Stimulated activated CD8-positive, alpha-beta memory T cell treated with anti-CD3 and anti-CD28 coated beads, Interleukin-15, amount 100 ng/mL, for 1 hour (primary cell): Measurements from ENCODE around the gene DNAJC27.
A peak's percentile ranks its signal among the peaks of the same experiment; 100 is the strongest.

Experiments used
- DNase-seq: peaks from one replicate; pipeline ENCODE4 v3.0.0-alpha.2; 2020; ENCODE audit warnings: low read depth

DNAJC27 gene

GRCh38 chr2:24925815-24926214, 45.9 kb downstream of the DNAJC27 start:
- DNase-seq: no peak

- no peak for DNase-seq
These were observed 47.0 kb downstream of the DNAJC27 start for GRCh38 chr2:24924732-24925131.

- no peak for DNase-seq
These were observed 47.5 kb downstream of the DNAJC27 start for GRCh38 chr2:24924266-24924665.

- no peak for DNase-seq
These were observed 48.6 kb downstream of the DNAJC27 start for GRCh38 chr2:24923106-24923505.

GRCh38 chr2:24922556-24922955, 49.2 kb downstream of the DNAJC27 start:
- DNase-seq: no peak

GRCh38 chr2:24920809-24921441, 50.8 kb downstream of the DNAJC27 start:
- DNase-seq: no peak

GRCh38 chr2:24920098-24920808, 51.5 kb downstream of the DNAJC27 start, which contains the start of gene ADCY3:
ADCY3 (minus strand) TSS chr2:24920237; CDS start chr2:24918987, 1,250 bp downstream.
- peak; percentile 13 for DNase-seq

GRCh38 chr2:24919506-24920097, 52.2 kb downstream of the DNAJC27 start:
- DNase-seq: no peak

- DNase-seq: peak; percentile 20
These were observed 52.7 kb downstream of the DNAJC27 start for GRCh38 chr2:24919037-24919505.

- no peak for DNase-seq
These were observed 53.3 kb downstream of the DNAJC27 start for GRCh38 chr2:24918326-24919036.

- no peak for DNase-seq
These were observed 53.9 kb downstream of the DNAJC27 start for GRCh38 chr2:24917731-24918325.

GRCh38 chr2:24917086-24917485, 54.7 kb downstream of the DNAJC27 start:
- DNase-seq: no peak

- no peak for DNase-seq
These were observed 56.0 kb downstream of the DNAJC27 start for GRCh38 chr2:24915796-24916195.

- no peak for DNase-seq
These were observed 56.6 kb downstream of the DNAJC27 start for GRCh38 chr2:24915175-24915574.

GRCh38 chr2:24914713-24915112, 57.0 kb downstream of the DNAJC27 start:
- no peak for DNase-seq

- no peak for DNase-seq
These were observed 57.8 kb downstream of the DNAJC27 start for GRCh38 chr2:24913911-24914310.

GRCh38 chr2:24912986-24913385, 58.8 kb downstream of the DNAJC27 start:
- no peak for DNase-seq

GRCh38 chr2:24912523-24912922, 59.2 kb downstream of the DNAJC27 start:
- no peak for DNase-seq

- no peak for DNase-seq
These were observed 61.5 kb downstream of the DNAJC27 start for GRCh38 chr2:24910245-24910644.

GRCh38 chr2:24909555-24910177, 62.1 kb downstream of the DNAJC27 start:
- DNase-seq: no peak

- no peak for DNase-seq
These were observed 63.3 kb downstream of the DNAJC27 start for GRCh38 chr2:24908461-24908901.

GRCh38 chr2:24907116-24907515, 64.6 kb downstream of the DNAJC27 start:
- DNase-seq: no peak
